ENCODE measurements around the gene FTO.
A peak's percentile ranks its signal among the peaks of the same experiment; 100 is the strongest.
"Not testable (repeated sequence)": the region's sequence is repeated elsewhere in the genome, so short reads cannot be mapped to it uniquely, and the experiment has no call there.

FTO gene

DNA sequence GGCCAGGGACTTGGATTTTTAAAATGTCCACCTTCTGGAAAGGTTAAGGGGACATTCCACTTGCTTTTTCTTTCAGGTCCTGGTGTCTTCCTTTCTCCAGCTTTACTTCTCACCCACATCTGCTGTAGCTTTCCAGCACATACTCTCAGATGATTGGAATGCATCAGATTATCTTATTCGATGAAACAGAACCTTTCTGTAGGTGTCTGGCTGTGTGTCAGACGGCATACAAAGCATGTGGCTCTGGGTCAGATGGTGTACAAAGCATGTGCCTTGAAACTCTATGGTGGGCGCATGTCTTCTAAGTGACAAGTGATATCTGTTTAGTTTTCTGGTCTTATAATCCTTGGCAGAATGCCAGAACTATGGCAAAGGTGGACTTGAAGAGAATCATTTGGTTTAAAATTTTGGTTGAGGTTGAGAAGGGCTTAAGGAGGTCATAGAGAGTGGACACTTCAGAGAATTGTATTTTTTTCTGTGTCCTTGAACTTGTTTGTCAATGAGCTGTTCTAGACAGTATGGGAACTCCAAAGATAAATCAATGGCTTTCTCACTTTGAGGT lies 125.3 kb downstream of the FTO start:
- no peak for DNase-seq

DNA sequence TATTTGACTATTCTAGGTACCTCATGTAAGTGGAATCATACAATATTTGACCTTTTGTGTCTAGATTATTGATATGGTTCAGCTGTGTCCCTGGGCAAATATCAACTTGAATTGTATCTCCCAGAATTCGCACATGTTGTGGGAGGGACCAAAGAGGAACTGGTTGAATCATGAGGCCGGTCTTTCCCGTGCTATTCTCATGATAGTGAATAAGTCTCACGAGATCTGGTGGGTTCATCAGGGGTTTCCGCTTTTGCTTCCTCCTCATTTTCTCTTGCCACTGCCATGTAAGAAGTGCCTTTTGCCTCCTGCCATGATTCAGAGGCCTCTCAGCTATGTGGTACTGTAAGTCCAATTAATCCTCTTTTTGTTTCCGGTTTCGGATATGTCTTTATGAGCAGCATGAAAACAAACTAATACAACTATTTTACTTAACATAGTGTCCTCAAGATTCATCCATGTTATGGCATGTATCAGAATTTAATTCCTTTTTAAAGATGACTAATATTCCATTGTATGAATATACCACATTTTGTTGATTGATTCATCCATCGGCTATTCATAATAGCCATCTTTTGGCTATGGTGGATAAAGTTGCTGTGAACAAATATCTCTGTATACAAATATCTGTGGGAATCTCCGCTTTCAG lies 129.1 kb downstream of the FTO start:
- DNase-seq, result no peak

DNA sequence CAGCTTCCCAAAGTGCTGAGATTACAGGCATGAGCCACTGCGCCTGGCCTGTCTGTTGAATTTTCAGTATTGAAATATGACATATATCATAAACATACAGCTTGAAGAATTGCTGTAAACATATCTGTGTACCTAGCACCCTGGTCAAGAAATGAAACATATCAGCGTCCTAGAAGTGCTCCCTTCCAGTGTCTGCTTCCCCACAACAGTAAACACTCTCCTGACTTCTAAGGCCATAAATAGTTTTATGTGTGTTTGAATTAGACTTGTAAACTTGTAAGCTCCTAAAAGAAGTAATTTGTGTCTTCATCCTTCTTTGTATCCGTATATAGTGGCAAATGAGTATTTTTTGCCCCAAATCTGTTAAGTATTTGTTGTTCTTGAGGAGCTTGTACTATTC lies 132.2 kb downstream of the FTO start:
- DNase-seq, result no peak

DNA sequence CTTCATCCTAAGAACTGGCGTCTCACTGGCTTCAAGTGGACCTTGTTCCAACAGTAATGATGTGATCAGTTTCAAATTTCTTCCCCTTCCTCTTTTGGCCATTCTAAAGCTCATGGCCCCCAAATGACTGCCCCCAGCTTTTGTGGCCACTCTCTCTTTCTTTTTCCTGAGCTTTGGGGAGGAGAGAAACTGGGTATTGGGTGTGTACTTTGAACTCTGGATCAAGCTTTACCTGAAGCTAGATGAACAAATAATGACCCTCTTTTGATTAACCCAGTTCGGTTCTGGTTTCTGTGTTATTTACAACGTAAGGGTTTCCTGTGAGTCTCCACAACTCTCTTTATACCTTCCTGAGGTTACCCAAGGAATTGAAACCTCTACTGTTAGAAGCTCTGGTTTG lies 132.7 kb downstream of the FTO start:
- DNase-seq, result no peak

DNA sequence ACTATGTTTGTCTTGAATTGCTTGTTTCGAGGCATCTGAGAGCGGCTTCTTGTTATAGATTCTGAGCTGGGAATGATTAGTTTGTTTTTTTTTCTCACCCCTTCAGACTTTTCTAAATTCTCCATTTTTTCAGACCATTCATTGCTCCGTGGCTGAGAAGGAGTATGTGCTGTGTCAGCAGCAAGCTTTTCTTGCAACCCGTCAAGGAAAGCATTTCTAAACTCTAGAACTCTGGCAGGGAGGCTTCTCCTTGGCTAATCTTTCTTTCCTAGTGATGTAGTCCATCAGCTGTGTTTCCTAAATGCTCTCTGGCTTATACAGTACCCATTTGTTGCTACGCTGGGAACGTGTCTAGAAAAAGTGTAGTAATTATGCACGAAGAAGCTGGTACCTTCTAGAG lies 133.5 kb downstream of the FTO start:
- DNase-seq, result no peak

DNA sequence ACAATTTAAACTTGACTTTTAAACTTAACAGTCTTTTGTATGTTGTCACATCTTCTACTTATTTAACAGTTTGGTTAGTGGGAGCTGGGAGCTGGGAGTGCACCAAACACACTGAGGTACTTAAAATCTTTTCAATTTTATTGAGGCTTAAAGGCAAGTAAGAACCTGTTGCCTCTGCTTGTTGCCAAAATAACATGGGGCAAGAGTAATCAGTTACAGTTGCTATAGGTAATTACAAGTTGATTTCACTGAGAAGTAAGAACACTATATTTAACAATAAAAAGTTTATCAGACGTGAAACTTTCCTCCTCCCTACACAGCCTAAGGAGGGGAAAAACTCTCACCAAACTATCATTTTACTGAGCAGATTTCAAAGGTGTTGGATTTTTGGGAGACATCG lies 135.2 kb downstream of the FTO start:
- no peak for DNase-seq

DNA sequence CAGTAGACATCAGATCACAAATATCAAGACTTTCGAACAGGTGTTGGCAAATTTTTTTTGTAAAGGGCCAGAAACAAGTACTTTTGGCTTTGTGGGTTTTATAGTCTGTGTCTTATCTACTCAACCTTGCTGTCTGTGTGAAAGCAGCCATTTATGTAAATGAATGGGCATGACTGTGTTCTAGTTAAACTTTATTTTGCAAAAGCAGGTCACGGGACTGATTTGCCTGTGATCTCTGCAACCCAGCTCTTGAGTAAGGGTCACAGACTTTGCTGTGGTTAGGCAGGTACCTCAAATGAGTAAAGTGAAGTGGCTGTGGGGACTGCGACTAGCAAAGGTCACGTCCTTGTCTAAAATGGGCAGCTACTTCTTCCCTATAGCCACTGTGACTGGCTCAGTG lies 136.5 kb downstream of the FTO start:
- no peak for DNase-seq

DNA sequence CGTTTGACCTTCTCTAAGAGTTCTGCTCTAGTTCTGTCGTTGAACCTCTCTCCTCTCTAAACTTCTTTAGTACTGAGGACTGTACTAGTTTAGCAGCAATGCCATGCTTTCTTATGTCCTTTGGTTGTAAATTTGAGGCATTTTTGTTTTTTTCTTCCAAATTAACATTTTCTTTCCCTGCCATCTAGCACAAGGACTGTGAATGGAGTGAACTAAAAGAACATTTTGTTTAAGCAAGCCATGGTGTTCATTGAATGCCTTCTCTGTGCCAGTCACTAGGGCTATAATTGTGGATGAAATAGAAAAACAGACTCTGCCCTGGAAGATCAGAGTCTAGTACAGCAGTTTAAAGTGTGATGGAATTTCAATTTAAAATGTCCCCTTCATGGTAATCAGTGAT lies 137.9 kb downstream of the FTO start:
- no peak for DNase-seq

DNA sequence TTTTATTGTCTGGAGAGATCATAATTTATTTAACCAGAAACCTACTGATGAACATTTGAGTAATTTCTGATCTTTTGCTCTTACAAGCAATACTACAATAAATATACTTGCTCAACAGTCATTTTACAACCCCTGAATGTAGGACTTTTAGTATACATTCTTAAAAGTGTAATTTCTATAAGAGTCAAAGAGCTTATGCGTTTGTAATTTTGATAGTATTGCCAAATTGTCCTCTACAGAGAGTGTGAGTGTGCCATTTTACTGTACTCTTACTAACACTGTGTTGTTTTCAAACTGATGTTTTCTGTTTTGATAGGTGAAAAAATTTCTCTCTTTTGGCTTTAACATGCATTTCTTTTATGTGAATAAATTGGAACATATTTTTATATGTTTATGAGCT lies 139.1 kb downstream of the FTO start:
- no peak for DNase-seq

DNA sequence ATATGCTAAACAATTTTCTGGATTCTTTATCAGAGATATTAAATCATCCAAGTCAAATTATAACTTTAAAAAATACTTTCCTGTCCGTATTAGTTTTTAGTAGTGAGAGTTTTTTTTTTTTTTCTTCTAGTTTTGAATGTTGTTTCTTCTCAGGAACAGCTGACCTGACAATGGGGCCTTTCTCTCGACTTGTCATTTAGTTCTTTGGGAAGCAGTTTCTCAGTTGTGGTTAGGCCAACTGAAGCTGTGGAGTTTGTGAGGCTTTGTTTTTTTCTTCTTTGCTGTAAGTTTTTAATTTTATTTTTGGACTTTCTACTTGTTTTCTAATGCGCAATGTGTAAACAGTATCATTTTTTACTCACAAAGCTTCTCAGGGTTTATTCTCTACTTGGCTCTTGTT lies 140.8 kb downstream of the FTO start:
- no peak for DNase-seq

DNA sequence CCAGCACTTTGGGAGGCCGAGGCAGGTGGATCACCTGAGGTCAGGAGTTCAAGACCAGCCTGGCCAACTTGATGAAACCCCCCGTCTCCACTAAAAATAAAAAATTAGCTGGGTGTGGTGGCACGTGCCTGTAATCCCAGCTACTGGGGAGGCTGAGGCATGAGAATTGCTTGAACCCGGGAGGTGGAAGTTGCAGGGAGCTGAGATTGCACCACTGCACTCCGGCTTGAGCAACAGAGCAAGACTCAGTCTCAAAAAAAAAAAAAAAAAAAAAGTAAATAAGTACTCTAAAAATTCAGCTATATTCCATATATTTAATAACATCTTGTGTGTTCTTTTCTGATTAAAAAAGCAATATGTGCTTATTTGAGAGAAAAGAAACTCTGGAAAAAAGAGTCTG lies 142.6 kb downstream of the FTO start:
- not testable (repeated sequence) for DNase-seq

DNA sequence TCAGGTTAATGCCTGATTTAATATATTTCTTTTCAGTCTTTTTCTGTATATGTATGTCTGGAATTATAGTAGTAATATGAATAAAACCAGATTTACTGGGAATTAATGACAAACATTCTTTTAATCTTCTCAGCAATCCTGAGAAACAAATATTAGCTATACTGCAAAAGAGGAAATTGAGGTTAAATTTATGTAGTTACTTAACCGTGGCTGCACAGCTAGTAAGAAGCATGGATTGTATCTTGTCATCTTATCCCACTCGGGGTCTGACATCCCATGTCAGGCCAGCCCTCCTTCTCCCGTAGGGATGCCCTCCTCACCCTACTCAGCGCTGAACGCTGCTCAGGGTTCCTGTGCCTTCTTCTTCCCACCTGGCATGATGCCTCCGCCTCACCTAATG lies 143.0 kb downstream of the FTO start:
- DNase-seq, result no peak

DNA sequence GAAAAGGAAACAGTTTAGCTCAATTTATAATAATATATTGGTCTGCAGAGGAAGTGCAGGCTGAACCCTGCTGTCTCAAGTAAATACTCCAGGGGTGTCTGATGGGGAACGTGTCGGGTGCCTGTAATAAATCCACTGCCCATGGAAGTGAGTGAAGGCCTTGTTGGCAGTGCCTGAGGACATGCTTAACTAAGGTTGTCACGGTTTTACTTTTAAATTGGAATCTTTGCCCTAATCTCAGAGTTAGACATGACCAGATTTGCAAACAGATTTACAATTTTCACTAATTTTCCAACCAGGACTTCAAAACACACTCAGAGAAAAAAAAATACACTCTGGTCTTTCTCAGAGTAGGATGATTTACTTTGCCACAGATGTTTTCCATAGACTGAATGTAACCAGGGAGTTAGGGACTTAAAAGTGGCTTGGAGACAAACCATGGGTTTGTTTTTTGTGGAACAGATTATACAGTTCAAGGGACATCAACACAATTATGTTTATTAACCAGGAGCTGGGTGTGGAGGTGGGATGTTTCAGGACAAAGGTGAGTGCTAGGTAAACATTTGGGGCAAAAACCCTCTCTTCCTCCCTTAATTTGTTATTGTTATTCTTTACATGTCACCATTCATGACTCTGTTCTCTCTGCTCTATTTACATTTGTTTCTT lies 144.5 kb downstream of the FTO start:
- DNase-seq, result no peak

DNA sequence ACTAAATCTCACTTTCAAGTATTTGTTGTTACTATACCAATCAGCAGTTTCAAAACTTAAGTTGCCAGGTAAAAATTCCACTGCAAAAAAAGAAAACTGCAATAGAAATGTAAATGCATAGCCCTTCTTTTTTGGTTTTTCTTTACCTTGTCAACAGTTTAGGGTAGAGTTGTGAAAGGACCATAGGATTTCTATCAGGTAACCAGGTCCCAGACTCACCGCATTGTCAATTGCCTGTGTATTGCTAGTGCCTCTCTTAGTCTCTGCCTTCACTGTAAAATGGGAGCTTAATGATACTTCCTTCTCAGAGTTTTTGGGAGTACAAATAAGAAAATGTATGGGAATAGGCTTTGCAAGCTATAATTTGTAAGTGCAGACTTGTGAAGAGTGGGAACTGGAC lies 145.0 kb downstream of the FTO start:
- no peak for DNase-seq

DNA sequence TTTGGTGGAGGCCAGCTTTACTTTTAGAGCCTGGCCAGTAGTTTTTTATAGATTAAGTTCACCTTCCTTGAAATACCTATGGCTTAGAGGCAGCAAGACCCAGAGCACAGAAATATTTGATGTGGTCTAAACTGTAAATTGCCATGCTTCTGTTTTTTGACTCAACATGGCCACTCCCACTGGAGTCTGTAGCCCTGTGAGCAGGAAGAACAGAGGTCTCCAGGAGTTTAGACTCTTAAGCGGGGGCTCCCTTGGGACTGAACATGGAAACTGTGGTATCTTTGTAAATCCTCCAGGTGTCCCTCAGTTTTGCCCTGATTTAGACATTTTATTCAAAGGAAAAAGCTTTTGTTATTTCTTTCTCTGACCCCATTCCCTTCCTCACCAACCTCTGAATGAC lies 145.6 kb downstream of the FTO start:
- DNase-seq, result no peak

DNA sequence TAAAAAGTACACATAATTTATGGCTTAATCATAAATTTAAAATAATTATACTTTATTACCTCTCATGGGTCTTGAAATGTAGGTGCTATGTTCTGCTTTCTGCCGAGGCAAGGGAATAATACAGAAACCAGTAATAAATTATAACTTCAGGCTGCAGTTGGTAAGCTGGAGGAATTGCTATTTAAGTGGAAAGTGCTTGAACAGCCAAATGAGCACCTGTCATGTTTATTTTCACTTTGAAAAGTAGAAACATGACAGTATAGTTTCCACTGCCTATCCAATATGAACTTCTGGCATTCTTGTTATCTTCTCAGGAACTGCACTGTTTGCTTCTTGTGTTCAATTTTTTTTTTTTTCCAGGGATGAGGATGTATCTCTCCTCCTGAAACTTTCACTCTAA lies 146.0 kb downstream of the FTO start:
- no peak for DNase-seq

DNA sequence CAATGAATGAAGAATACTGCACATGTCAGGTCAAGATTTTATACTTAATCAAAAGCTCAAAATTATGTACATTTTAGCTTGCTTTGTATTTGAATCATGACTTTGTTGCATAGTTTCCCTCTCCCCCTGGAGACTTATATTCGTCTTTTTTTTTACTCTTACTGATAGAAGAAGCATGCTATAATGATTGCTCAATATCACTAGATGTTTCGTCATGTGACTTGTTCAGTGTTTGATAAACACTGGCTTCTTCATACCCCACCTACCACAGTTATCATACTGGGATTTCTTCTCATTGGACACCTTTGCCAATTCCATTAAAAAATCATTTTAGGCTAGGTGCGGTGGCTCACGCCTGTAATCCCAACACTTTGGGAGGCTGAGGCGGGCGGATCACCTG lies 148.7 kb downstream of the FTO start:
- DNase-seq, result no peak

DNA sequence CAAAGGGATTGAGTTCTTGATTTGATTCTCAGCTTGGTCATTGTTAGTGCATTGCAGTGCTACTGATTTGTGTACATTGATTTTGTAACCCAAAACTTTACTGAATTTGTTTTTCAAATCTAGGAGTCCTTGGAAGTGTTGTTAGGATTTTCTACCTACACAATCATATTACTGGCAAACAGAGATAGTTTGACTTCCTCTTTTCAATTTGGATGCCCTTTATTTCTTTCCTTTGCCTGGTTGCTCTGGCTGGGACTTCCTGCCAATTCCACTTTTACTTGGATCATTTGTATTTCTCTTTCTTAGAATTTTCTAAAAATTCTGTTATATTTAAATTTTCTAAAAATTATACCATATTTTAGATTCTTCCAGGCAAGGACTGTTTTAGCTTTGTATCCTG lies 151.1 kb downstream of the FTO start:
- no peak for DNase-seq

DNA sequence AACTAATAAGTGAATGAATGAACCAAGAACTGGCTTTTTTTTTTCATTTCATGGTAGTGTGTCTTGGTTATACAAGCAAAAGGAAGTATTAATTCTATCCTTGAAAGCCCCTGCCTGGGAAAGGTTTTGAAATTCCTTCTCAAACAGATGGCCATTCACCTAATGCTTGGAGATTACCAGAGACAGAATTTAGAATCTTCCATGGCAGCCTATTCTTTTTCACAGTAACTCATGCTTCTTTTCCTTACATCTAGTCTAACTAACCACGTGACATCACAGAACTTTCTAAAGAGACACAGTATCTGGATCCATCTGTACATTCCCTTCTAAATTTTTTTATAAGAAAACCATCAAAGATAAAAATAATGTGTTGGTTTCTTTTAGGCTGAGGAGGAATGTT lies 151.6 kb downstream of the FTO start:
- DNase-seq, result no peak

DNA sequence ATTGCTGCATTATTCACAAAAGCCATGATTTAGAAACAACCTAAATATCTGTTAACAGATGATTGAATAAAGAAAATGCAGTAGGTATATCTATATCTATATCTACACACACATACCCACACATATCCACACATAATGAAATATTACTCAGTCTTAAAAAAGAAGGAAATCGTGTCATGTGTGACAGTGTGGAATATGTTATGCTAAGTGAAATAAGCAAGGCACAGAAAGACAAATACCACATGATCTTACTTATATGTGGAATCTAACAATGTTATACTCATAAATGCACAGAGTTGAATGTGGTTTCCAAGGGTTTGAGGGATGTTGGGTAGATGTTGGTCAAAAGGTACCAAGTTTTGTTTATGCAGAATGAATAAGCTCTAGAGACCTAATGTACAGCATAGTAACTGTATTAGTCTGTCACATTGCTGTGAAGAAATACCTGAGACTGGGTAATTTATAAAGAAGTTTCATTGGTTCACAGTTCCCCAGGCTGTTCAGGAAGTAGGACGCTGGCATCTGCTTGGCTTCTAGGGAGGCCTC lies 156.1 kb downstream of the FTO start:
- no peak for DNase-seq

DNA sequence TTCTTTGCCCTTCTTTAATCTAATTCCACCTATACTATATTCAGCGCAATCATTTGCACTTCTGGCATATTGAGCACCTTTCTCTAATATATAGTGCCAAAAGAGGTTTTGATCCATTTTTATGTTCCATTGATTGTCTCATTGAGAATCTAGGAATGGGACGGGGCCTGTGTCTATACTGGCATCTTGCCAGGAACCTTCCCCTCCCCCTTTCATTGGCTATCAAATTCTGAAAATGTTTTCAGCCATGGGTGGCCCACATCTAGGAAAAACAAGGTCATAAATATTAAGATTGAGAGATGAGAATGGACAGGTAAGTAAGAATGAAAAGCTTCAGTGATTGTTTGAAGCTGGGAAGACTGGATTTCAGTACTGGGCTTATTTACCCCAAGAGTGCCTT lies 159.9 kb downstream of the FTO start:
- no peak for DNase-seq

DNA sequence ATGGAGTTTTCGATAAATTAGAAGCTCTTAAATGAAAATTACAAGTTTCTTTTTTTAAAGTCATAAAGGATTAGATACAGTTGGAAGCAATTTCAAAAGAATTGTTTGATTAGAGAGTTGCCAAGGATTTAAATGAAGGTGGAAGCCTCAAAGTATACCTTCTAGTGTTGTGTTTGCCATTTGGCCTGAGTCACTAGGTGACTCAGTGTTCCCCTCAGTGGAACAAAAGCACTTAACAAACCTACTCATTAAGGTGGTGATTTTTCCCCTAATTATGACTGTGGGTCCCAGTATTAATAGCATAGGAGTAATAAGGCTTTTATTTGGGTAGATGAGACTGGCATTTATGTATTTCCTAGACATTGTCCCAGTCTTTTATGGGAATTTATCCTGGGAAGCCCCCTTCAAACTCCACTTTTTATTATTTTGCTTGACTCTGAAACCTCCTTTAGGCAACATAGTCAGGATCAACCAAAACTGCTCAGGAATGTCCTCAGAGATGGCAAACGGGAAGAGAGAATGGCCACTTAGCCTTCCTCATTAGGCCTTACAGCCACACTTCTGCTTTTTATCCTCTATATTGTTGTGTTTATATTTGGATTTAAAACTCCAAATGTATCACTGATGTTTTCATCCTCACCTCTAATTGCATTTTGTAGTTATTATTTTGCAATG lies 161.0 kb downstream of the FTO start:
- DNase-seq, result no peak

DNA sequence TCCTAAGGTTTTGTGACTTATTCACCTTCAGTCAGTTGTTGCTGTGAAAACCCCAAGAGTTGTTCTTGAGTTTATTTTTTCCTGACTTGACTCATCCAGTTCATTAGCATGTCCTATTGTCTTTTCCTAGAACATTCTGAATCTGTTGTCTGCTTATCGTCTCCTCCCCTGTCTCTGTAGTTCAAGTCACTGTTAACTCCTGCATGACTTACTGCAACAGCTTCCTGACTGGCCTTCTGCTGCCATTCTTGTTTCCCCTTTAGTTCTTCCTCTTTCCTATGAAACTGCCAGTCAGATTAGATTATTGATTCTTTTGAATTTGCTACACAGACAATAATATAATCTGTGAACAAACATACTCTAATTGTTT lies 161.5 kb downstream of the FTO start:
- DNase-seq, result peak in 1 of 5 donors; percentile 14

DNA sequence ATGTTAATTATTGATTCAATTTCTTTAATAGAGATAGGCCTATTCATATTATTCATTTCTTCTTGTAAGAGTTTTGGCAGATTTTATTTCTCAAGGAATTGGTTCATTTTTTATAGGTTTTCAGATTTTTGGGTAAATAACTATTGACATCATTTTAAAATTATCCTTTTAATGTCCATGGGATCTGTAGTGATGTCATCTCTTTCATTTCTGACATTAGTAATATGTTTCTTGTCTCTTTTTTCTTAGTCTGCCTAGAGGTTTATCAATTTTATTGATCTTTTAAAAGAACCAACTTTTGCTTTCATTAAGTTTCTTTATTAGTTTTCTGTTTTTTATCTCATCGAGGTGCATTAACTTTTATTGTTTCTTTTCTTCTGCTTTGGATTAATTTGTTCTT lies 162.6 kb downstream of the FTO start:
- no peak for DNase-seq

Measured in T-helper 1 cell (primary cell).